GM12874 (cell line): Measurements from ENCODE around the gene NAA16.
A peak's percentile ranks its signal among the peaks of the same experiment; 100 is the strongest.

Source experiments
- CTCF ChIP-seq: IDR thresholded peaks from 2 replicates; pipeline ENCODE4 v1.5.1; 2011; ENCODE audit warnings: low read depth, mild to moderate bottlenecking, control low read depth, low read length, moderate library complexity; ENCODE audit not compliant: insufficient read depth

The NAA16 gene

GRCh38 chr13:41405367-41405766 is 94.3 kb downstream of the NAA16 start:
- no peak for TF ChIP-seq CTCF

DNA sequence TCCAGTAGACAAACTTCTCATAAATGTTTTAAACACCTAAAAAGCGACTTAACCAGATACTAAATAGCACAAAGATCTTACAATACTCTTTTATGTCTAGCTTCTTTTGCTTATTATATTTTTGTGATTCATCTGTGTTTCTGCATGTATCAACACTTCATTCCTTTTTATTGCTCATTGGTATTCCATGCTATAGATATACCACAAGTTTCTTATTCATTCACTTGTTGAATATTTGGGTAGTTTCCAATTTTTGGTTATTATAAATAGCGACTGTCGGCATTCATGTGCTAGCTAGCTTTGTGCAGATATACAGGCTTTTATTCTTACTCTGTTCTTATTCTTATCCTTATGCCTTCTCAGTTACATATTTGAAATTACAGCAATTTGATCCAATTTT is 96.3 kb downstream of the NAA16 start:
- no peak for TF ChIP-seq CTCF

DNA sequence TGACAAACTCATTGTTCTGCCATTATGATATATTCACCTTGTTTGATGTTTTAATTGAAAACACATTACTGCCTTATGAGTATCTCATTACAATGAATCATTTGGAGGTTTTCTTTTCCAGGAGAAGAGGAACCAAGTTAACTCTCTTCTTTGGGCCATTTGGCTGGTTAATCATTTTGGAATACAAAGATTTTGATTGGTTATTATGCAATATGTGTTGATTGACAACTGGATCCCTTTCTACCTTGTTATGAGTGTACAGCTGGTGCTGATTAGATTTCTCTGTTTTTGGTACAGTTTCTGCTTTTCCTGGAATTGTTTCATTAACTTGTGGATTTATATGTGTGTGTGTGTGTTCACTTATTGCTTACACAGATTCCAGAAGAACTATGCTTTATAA is 97.1 kb downstream of the NAA16 start:
- TF ChIP-seq CTCF: no peak

DNA sequence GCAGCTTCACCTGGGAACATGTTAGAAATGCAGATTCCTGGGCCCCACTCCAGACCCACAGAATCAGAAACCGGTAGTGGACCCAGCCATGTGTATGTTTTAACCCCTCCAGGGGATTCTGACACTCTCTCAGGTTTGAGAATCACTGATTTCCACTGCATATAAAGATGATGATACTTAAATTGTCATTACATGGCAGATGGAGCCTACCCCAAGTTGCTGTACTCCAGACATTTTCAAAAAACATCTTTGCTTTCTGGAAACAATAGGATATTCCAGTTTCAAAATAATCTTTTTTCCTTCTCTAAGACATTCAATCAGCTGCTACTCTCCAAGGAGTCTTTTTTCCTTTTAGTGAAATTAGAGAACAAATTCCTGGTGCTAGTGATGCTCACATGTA is 97.7 kb downstream of the NAA16 start:
- TF ChIP-seq CTCF: no peak

- no peak for TF ChIP-seq CTCF
These were observed 98.5 kb downstream of the NAA16 start for GRCh38 chr13:41409611-41410010.

GRCh38 chr13:41411060-41411459 is 100.0 kb downstream of the NAA16 start:
- TF ChIP-seq CTCF: no peak

GRCh38 chr13:41411522-41411921 is 100.5 kb downstream of the NAA16 start:
- 0 out of 2 replicates have a peak, but pooled peaks have one; percentile 3 for TF ChIP-seq CTCF

- no peak for TF ChIP-seq CTCF
These were observed 102.8 kb downstream of the NAA16 start for GRCh38 chr13:41413872-41414271.
